DND-41 (cell line): Measurements from ENCODE around the gene VPS8.

Experiments
- CTCF ChIP-seq: IDR thresholded peaks from 2 replicates; pipeline ENCODE4 v1.5.1; 2012; ENCODE audit warnings: borderline replicate concordance, low read length, moderate library complexity, mild to moderate bottlenecking; ENCODE audit not compliant: poor library complexity, severe bottlenecking; ENCODE audit errors: extremely low read depth
- EZH2 ChIP-seq: IDR thresholded peaks from 3 replicates; pipeline ENCODE4 v1.6.1; 2012; ENCODE audit warnings: borderline replicate concordance, low read depth, mild to moderate bottlenecking, moderate library complexity, low read length, inconsistent platforms; ENCODE audit not compliant: severe bottlenecking

GRCh38 chr3:184822654-184823053, 10.7 kb downstream of the VPS8 start:
- TF ChIP-seq CTCF (no peak), EZH2 (no peak)
